K562 (cell line): Measurements from ENCODE around the gene ILKAP. TPM values are rescaled to one million over a fixed set of nuclear protein-coding genes. Genes with fewer than 3 reads are reported as not detected.

Experiments used
- ATAC-seq: fragments of 200-7000 bp; cut with Tn5 transposase; 3 replicates; pipeline ENCODE4 v1.9.1; 2020; ENCODE audit warnings: moderate library complexity
- BruUV-seq: library from RNA; stranded (reverse); fragments of 400-500 nt; replicated peaks from 2 replicates; lab custom pipeline; 2021; lab: Mats Ljungman, UMichigan
- CTCF ChIA-PET: fragments of 300-600 bp; formaldehyde crosslinking; extraction: SDS; loops from one replicate; lab custom pipeline; 2021; ENCODE audit warnings: low intra/inter-chr PET ratio; lab: Yijun Ruan, JAX
- POLR2A ChIA-PET: fragments of 300-600, 350-650 bp; sonication (Branson Sonifier 250); formaldehyde crosslinking; extraction: SDS; loops from one replicate; lab custom pipeline; 2021; ENCODE audit warnings: antibody characterized with exemption, inconsistent platforms; lab: Yijun Ruan, JAX
- DNase-seq, 4 experiments: peaks; one replicate each; pipeline versions ENCODE4 v3.0.0 to v3.0.0-alpha.2; 2011 to 2018; ENCODE audit warnings: low spot score in 3 of 4, mixed read lengths in 3 of 4; ENCODE audit errors: extremely low read depth in 1 of 4
- FAIRE-seq: peaks from 2 replicates; lab custom pipeline; 2011; peaks lifted over from hg19 to GRCh38; lab: Jason Lieb, UNC
- H2AFZ ChIP-seq: 2 replicates; pipeline ENCODE4 v1.6.0; 2011; ENCODE audit warnings: low read depth, low read length, control low read depth, inconsistent platforms
- H3K27ac ChIP-seq: fragments of 200-600 bp; 3 replicates; pipeline ENCODE4 v1.8.0; 2011; ENCODE audit warnings: low read depth, mild to moderate bottlenecking, control low read depth, inconsistent platforms, low read length, moderate library complexity, mixed read lengths; ENCODE audit errors: extremely low read depth
- H3K27me3 ChIP-seq, 2 experiments: fragments of 300-600 bp in 1 of 2; 2 replicates in 1 of 2; 3 replicates in 1 of 2; pipeline versions ENCODE4 v1.6.0 to v1.8.0; 2011; ENCODE audit warnings: inconsistent platforms in 2 of 2, low read length in 2 of 2, mild to moderate bottlenecking in 1 of 2, mixed read lengths in 1 of 2, moderate library complexity in 1 of 2; ENCODE audit not compliant: control insufficient read depth in 2 of 2, insufficient read depth in 2 of 2
- H3K36me3 ChIP-seq: fragments of 300-600 bp; 3 replicates; pipeline ENCODE4 v1.8.0; 2011; ENCODE audit warnings: mild to moderate bottlenecking, low read length, inconsistent platforms; ENCODE audit not compliant: control insufficient read depth, insufficient read depth
- H3K4me1 ChIP-seq, 2 experiments: fragments of 200-600 bp in 1 of 2; replicated peaks in 1 of 2; 2 replicates in 1 of 2; 3 replicates in 1 of 2; pipeline versions ENCODE4 v1.5.1 to v1.8.0; 2011; ENCODE audit warnings: inconsistent platforms in 2 of 2, low read length in 2 of 2, mild to moderate bottlenecking in 1 of 2, mixed read lengths in 1 of 2, moderate library complexity in 1 of 2; ENCODE audit not compliant: control insufficient read depth in 2 of 2, insufficient read depth in 2 of 2
- H3K4me2 ChIP-seq: 2 replicates; pipeline ENCODE4 v1.6.1; 2011; ENCODE audit warnings: low read length, control low read depth, inconsistent platforms, mixed read lengths; ENCODE audit not compliant: insufficient read depth
- H3K4me3 ChIP-seq: fragments of 200-600 bp; sonication (generic), shearing (Covaris generic); 2 replicates; pipeline ENCODE4 v1.5.1; 2016; ENCODE audit warnings: control low read depth, inconsistent platforms
- H3K79me2 ChIP-seq: fragments of 200-600 bp; 3 replicates; pipeline ENCODE4 v1.8.0; 2011; ENCODE audit warnings: low read length, inconsistent platforms; ENCODE audit not compliant: control insufficient read depth, insufficient read depth
- H3K9ac ChIP-seq, 2 experiments: 2 replicates each; pipeline versions ENCODE4 v1.6.0 to v1.6.1; 2011; ENCODE audit warnings: low read depth in 2 of 2, low read length in 2 of 2, control low read depth in 1 of 2, inconsistent platforms in 1 of 2, mild to moderate bottlenecking in 1 of 2, mixed read lengths in 1 of 2; ENCODE audit not compliant: insufficient read depth in 1 of 2
- H3K9me1 ChIP-seq: one replicate; pipeline ENCODE4 v1.6.0; 2011; ENCODE audit warnings: inconsistent platforms, mild to moderate bottlenecking, low read length, moderate library complexity; ENCODE audit not compliant: control insufficient read depth, insufficient read depth
- H3K9me3 ChIP-seq: replicated peaks from 2 replicates; pipeline ENCODE4 v1.5.1; 2011; ENCODE audit warnings: low read depth, low read length, inconsistent platforms; ENCODE audit not compliant: control insufficient read depth, insufficient read depth
- H4K20me1 ChIP-seq: replicated peaks from 2 replicates; pipeline ENCODE4 v1.6.1; 2011; ENCODE audit warnings: low read length, inconsistent platforms, mixed read lengths; ENCODE audit not compliant: control insufficient read depth, insufficient read depth
- CBFA2T2 ChIP-seq: fragments of 450-650 bp; conservative IDR thresholded peaks from 2 replicates; pipeline ENCODE4 v1.6.1; 2017; ENCODE audit warnings: mild to moderate bottlenecking
- CREB3L1 ChIP-seq: fragments of 450-650 bp; IDR thresholded peaks from 2 replicates; pipeline ENCODE4 v1.6.1; 2014; ENCODE audit warnings: low read depth, mild to moderate bottlenecking, moderate library complexity, borderline replicate concordance
- HDAC1 ChIP-seq, 2 experiments: fragments of 450-650 bp; IDR thresholded peaks; 2 replicates each; pipeline ENCODE4 v1.6.1; 2016 to 2017; ENCODE audit warnings: inconsistent platforms in 1 of 2, mild to moderate bottlenecking in 1 of 2, moderate library complexity in 1 of 2
- IRF1 ChIP-seq: sonication (generic); formaldehyde crosslinking; IDR thresholded peaks from 2 replicates; pipeline ENCODE4 v1.8.0; 2022; ENCODE audit warnings: missing genetic modification reagents, mild to moderate bottlenecking, borderline replicate concordance
- USF2 ChIP-seq: sonication (generic); formaldehyde crosslinking; IDR thresholded peaks from 2 replicates; pipeline ENCODE4 v1.5.0; 2020; ENCODE audit warnings: missing genetic modification reagents
- ZBTB17 ChIP-seq: fragments of 450-650 bp; formaldehyde crosslinking; IDR thresholded peaks from 2 replicates; pipeline ENCODE4 v1.4.0; 2020; ENCODE audit warnings: mild to moderate bottlenecking
- ZBTB40 ChIP-seq, 2 experiments: fragments of 450-650 bp in 1 of 2; sonication (generic) in 1 of 2; formaldehyde crosslinking in 1 of 2; IDR thresholded peaks; 2 replicates each; pipeline versions ENCODE4 v1.7.1 to v1.9.0; 2016 to 2022; ENCODE audit warnings: inconsistent platforms in 1 of 2, mild to moderate bottlenecking in 1 of 2, missing genetic modification reagents in 1 of 2
- ZNF133 ChIP-seq: fragments of 250-450 bp; sonication (Bioruptor Pico); IDR thresholded peaks from 2 replicates; pipeline ENCODE4 v1.4.0; 2020; ENCODE audit warnings: mild to moderate bottlenecking
- ZNF282 ChIP-seq: sonication (generic); formaldehyde crosslinking; IDR thresholded peaks from 2 replicates; pipeline ENCODE4 v1.8.1; 2023; ENCODE audit warnings: missing genetic modification reagents
- WGBS: fragments of 100-300 bp; shearing (Covaris generic); methylation state at CpG from one replicate; pipeline ENCODE4 v1.1.6; 2016; ENCODE audit warnings: low coverage, mixed read lengths; ENCODE audit not compliant: insufficient coverage; ENCODE audit errors: missing lambda C conversion rate; 5-methylcytosine and 5-hydroxymethylcytosine counted together
- in situ Hi-C: fragments of 300-500 bp; cut with MboI; formaldehyde crosslinking; loops from 4 replicates; pipeline ENCODE4 v1.15.0; 2018; ENCODE audit warnings: inconsistent platforms, mixed read lengths
- intact Hi-C: fragments of 100-400 bp; cut with micrococcal nuclease; formaldehyde crosslinking; loops from 2 replicates; pipeline ENCODE4 v1.14.2; 2022
- polyA plus RNA-seq, 8 experiments: library from polyadenylated mRNA; depleted of rRNA in 4 of 8; stranded (reverse) in 5 of 8; unstranded in 3 of 8; fragments of >200 nt; fragmentation: Nextera tagmentation in 2 of 8; fragmentation: Illumina TruSeq in 1 of 8; extraction: Ambion mirVana in 2 of 8; extraction: Trizol in 1 of 8; gene quantifications; 2 replicates each; pipeline versions ENCODE4 v1.2.1 to v1.2.3, GENCODE V29; 2011 to 2014; ENCODE audit warnings: inconsistent platforms in 1 of 8, missing spikeins in 1 of 8
- total RNA-seq, 7 experiments: library from RNA; depleted of rRNA in 6 of 7; stranded (reverse); fragments of >200 nt in 6 of 7; fragmentation: Illumina TruSeq in 2 of 7; extraction: Trizol in 2 of 7; gene quantifications; 2 replicates each; pipeline versions ENCODE4 v1.2.1 to v1.2.3, GENCODE V29; 2011 to 2021; ENCODE audit warnings: low replicate concordance in 1 of 7

The ILKAP gene
- total and polyA plus RNA-seq, 9 of the 15 experiments (the other 6 are each of a cell fraction or from before 2014, with no cell fraction given): 3.1 to 43.9 (median 20.7) TPM

GRCh38 chr2:238227587-238228032 lies 24.1 kb upstream of the ILKAP start:
- Histone ChIP-seq H3K4me2 (no peak overlapping the region), H3K36me3 (peaks cover 34% of the 10 kb centered on the region; the same call in 2 of the 3 replicates), H3K79me2 (peaks cover 22% of the 10 kb centered on the region), H3K9me3 (no peaks in the 10 kb centered on the region), H3K27me3 (no peaks in the 10 kb centered on the region), H4K20me1 (no peaks in the 10 kb centered on the region), H3K9me1 (no peaks in the 10 kb centered on the region), H3K4me3 (no peak overlapping the region), H3K4me1 (peaks cover 6 to 10% of the 10 kb centered on the region in 2 experiments; a peak in 4 of 5 replicates), H2AFZ (no peak overlapping the region), H3K27ac (no peak overlapping the region), H3K9ac (peak overlapping the region in 1 of 2 experiments; percentile 52; a peak in 1 of 4 replicates)
- DNase-seq (no peak), FAIRE-seq (no peak), ATAC-seq (no peak)
- WGBS: 95% methylated on average over 5 of the region's 11 CpGs
- ChIA-PET POLR2A (interaction anchor here (0.6 kb wide), 1 partner anchor 364 kb away, joined by 3 read pairs; no protein-coding TSS in a partner anchor), CTCF (no interaction called here)
- intact Hi-C loops (no loop called here), in situ Hi-C loops (no loop called here)
- BruUV-seq: no TSS peak
- TF ChIP-seq ZBTB17: no peak
- no peak for TF ChIP-seq ZBTB40 (IDR thresholded peaks at IDR 0.05)
- TF ChIP-seq ZBTB40 (CRISPR knock-in tag; IDR thresholded peaks at IDR 0.05): no peak
- TF ChIP-seq IRF1: no peak
- no peak for TF ChIP-seq HDAC1 (IDR thresholded peaks at IDR 0.05)
- TF ChIP-seq CBFA2T2: no peak
- no peak for TF ChIP-seq ZNF282 (CRISPR knock-in tag)
- no peak for TF ChIP-seq CREB3L1
- TF ChIP-seq USF2 (CRISPR knock-in tag): no peak
- TF ChIP-seq ZNF133 (CRISPR knock-in tag): no peak
